PC-3 (cell line): ENCODE measurements around the gene ELAPOR1. TPM values are rescaled to one million over a fixed set of nuclear protein-coding genes. Genes with fewer than 3 reads are reported as not detected.

ENCODE experiments used
- ATAC-seq: fragments of 200-7000 bp; cut with Tn5 transposase; 2 replicates; pipeline ENCODE4 v1.9.1; 2020; ENCODE audit warnings: mild to moderate bottlenecking, moderate library complexity
- BruUV-seq: library from RNA; stranded (reverse); fragments of 400-500 nt; replicated peaks from 2 replicates; lab custom pipeline; 2021; lab: Mats Ljungman, UMichigan
- CTCF ChIA-PET: fragments of 300-600 bp; sonication (Branson Sonifier 250); formaldehyde crosslinking; loops from one replicate; lab custom pipeline; 2022; ENCODE audit warnings: antibody characterized with exemption; lab: Charles Lee
- POLR2A ChIA-PET: fragments of 300-600 bp; sonication (Branson Sonifier 250); formaldehyde crosslinking; loops from one replicate; lab custom pipeline; 2022; ENCODE audit warnings: antibody characterized with exemption; ENCODE audit not compliant: unreplicated experiment; lab: Charles Lee
- DNase-seq: peaks from one replicate; pipeline ENCODE4 v3.0.0-alpha.2; 2015
- H2AFZ ChIP-seq: fragments of 300-600 bp; sonication (generic); 2 replicates; pipeline ENCODE4 v1.6.0; 2016; ENCODE audit warnings: antibody characterized with exemption, low read length
- H3F3A ChIP-seq: fragments of 300-600 bp; sonication (generic); one replicate; pipeline ENCODE4 v1.6.0; 2017; ENCODE audit warnings: antibody characterized with exemption, low read length, control low read depth, mild to moderate bottlenecking; ENCODE audit not compliant: unreplicated experiment
- H3K27ac ChIP-seq: fragments of 300-600 bp; sonication (generic); 2 replicates; pipeline ENCODE4 v1.5.1; 2016; ENCODE audit warnings: mild to moderate bottlenecking, low read length
- H3K27me3 ChIP-seq: fragments of 300-600 bp; sonication (generic); 2 replicates; pipeline ENCODE4 v1.6.1; 2016; ENCODE audit warnings: low read length, mixed read lengths
- H3K36me3 ChIP-seq: fragments of 300-600 bp; sonication (generic); 2 replicates; pipeline ENCODE4 v1.6.1; 2016; ENCODE audit warnings: low read depth, mixed run types, low read length, mixed read lengths
- H3K4me1 ChIP-seq: fragments of 300-600 bp; sonication (generic); 2 replicates; pipeline ENCODE4 v1.5.1; 2016; ENCODE audit warnings: low read length; ENCODE audit not compliant: insufficient read depth
- H3K4me2 ChIP-seq: fragments of 300-600 bp; sonication (generic); 2 replicates; pipeline ENCODE4 v1.6.0; 2016; ENCODE audit warnings: low read length
- H3K4me3 ChIP-seq: fragments of 300-600 bp; sonication (generic); 2 replicates; pipeline ENCODE4 v1.5.1; 2016; ENCODE audit warnings: mild to moderate bottlenecking, low read length, mixed read lengths
- H3K79me2 ChIP-seq: fragments of 300-600 bp; sonication (generic); 2 replicates; pipeline ENCODE4 v1.6.1; 2017; ENCODE audit warnings: low read length, mixed read lengths
- H3K9ac ChIP-seq: fragments of 300-600 bp; sonication (generic); 2 replicates; pipeline ENCODE4 v1.6.0; 2016; ENCODE audit warnings: mild to moderate bottlenecking, low read length
- H3K9me2 ChIP-seq: fragments of 300-600 bp; sonication (generic); replicated peaks from 2 replicates; pipeline ENCODE4 v1.6.1; 2016; ENCODE audit warnings: mixed run types, low read length, mixed read lengths
- H3K9me3 ChIP-seq: fragments of 300-600 bp; sonication (generic); 2 replicates; pipeline ENCODE4 v1.6.1; 2016; ENCODE audit warnings: low read length, mixed read lengths
- H4K20me1 ChIP-seq: fragments of 300-600 bp; sonication (generic); 2 replicates; pipeline ENCODE4 v1.6.1; 2016; ENCODE audit warnings: low read length, mixed read lengths
- EZH2 ChIP-seq: fragments of 300-600 bp; sonication (generic); IDR thresholded peaks from one replicate; pipeline ENCODE4 v1.6.1; 2017; ENCODE audit warnings: antibody characterized with exemption, mild to moderate bottlenecking, low read length; ENCODE audit not compliant: unreplicated experiment
- EZH2phosphoT487 ChIP-seq: fragments of 300-600 bp; sonication (generic); IDR thresholded peaks from 2 replicates; pipeline ENCODE4 v1.6.1; 2018; ENCODE audit warnings: mild to moderate bottlenecking, antibody characterized with exemption, low read length, borderline replicate concordance
- intact Hi-C: fragments of 100-400 bp; cut with micrococcal nuclease; formaldehyde crosslinking; loops from 2 replicates; pipeline ENCODE4 v1.9.0; 2023
- total RNA-seq: library from RNA; depleted of rRNA; stranded (reverse); fragments of >200 nt; gene quantifications from 2 replicates; pipeline ENCODE4 v1.2.3, GENCODE V29; 2014
- TF ChIP-seq, protein P1 (sequence below): fragments of 300-600 bp; sonication (generic); conservative IDR thresholded peaks from 2 replicates; pipeline ENCODE4 v1.5.1; 2017; ENCODE audit warnings: antibody characterized with exemption, low read depth, mild to moderate bottlenecking, low read length

ELAPOR1 gene
- total RNA-seq, 1 experiment from 2014 or later = 0.80 TPM

DNA sequence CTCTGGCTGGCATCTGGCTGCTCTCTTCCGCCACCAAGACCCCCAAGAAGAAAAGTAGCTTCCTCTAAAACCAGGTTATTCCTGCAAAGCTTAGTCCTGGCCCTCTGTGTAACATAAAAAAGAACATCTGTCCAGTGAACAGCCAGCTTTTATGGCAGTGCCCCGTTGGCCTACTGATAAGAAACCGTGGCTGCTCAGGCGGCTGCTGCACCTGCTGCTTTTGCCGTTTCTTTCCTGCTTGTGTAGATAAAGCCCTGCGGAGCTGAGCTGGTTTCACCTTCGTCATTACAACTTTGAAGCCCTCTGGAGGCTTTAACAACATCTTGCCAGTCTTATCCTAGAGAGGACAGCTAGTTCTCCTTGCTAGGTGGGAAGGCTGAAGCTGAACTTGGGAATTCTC, 20.5 kb downstream of the ELAPOR1 start:
- H3K4me2 ChIP-seq = no peak overlapping the region
- H3K79me2 ChIP-seq = no peaks in the 10 kb centered on the region
- no peaks in the 10 kb centered on the region for H3K27me3 ChIP-seq
- intact Hi-C loops = no loop called here
- H3K4me3 ChIP-seq = no peak overlapping the region
- H3K27ac ChIP-seq = no peak overlapping the region
- no peak overlapping the region for H2AFZ ChIP-seq
- DNase-seq = no peak
- H3K9me2 ChIP-seq = no peaks in the 10 kb centered on the region
- H3K4me1 ChIP-seq = no peaks in the 10 kb centered on the region
- H4K20me1 ChIP-seq = no peaks in the 10 kb centered on the region
- POLR2A ChIA-PET = no interaction called here
- no peaks in the 10 kb centered on the region for H3K36me3 ChIP-seq
- TF ChIP-seq, protein P1, sequence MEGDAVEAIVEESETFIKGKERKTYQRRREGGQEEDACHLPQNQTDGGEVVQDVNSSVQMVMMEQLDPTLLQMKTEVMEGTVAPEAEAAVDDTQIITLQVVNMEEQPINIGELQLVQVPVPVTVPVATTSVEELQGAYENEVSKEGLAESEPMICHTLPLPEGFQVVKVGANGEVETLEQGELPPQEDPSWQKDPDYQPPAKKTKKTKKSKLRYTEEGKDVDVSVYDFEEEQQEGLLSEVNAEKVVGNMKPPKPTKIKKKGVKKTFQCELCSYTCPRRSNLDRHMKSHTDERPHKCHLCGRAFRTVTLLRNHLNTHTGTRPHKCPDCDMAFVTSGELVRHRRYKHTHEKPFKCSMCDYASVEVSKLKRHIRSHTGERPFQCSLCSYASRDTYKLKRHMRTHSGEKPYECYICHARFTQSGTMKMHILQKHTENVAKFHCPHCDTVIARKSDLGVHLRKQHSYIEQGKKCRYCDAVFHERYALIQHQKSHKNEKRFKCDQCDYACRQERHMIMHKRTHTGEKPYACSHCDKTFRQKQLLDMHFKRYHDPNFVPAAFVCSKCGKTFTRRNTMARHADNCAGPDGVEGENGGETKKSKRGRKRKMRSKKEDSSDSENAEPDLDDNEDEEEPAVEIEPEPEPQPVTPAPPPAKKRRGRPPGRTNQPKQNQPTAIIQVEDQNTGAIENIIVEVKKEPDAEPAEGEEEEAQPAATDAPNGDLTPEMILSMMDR = no peak
- TF ChIP-seq EZH2 (no peak), EZH2phosphoT487 (no peak)
- CTCF ChIA-PET = no interaction called here
- no peaks in the 10 kb centered on the region for H3F3A ChIP-seq
- no TSS peak for BruUV-seq
- no peak for ATAC-seq
- H3K9me3 ChIP-seq = no peaks in the 10 kb centered on the region
- H3K9ac ChIP-seq = no peak overlapping the region

DNA sequence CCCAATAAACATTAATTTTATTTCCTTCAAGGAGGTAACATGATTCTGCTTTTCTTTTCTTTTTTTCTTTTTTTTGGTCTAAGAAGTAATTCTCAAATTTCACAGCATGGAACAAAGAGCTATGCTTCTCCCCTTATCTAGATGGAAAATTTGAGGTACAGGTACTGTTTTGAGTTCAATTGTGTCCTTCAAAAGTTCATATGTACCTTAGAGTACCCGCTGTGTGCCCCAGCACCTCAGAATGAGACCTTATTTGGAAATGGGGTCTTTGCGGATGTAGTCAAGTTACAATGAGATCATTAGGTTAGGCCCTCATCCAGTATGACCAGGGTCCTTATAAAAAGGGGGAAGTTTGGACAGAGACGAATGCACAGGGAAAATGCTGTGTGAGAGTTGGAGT, 22.0 kb downstream of the ELAPOR1 start:
- H2AFZ ChIP-seq = no peak overlapping the region
- ChIA-PET POLR2A (no interaction called here), CTCF (no interaction called here)
- ATAC-seq (no peak), DNase-seq (no peak)
- TF ChIP-seq EZH2phosphoT487 (no peak), EZH2 (no peak)
- TF ChIP-seq, protein P1 = no peak
- H3K9me3 ChIP-seq = no peaks in the 10 kb centered on the region
- no peaks in the 10 kb centered on the region for H3F3A ChIP-seq
- H3K79me2 ChIP-seq = no peaks in the 10 kb centered on the region
- BruUV-seq = no TSS peak
- no peak overlapping the region for H3K4me2 ChIP-seq
- no peak overlapping the region for H3K4me3 ChIP-seq
- H3K9ac ChIP-seq = no peak overlapping the region
- no peaks in the 10 kb centered on the region for H3K9me2 ChIP-seq
- no peaks in the 10 kb centered on the region for H3K4me1 ChIP-seq
- intact Hi-C loops = no loop called here
- no peak overlapping the region for H3K27ac ChIP-seq
- H3K36me3 ChIP-seq = no peaks in the 10 kb centered on the region
- no peaks in the 10 kb centered on the region for H4K20me1 ChIP-seq
- no peaks in the 10 kb centered on the region for H3K27me3 ChIP-seq

DNA sequence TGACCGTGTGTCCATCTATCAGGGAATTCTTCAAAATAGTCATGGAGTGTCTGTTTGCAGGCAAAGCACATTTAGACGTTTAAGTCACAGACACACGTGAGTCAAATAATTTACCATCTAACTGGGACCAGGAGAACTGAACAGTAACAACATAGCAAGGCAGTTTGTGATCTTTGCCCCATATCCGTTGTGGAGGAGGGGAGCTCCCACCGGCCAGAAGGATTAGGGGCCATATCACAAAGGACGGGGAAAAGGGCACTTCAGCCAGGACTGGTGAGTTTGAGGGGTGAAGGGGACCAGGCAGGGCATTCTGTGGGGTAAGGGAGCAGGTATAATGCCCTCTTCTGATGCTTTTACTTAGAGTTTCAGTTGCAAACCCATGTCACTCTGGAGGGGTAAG, 22.9 kb downstream of the ELAPOR1 start:
- no TSS peak for BruUV-seq
- H3F3A ChIP-seq = no peaks in the 10 kb centered on the region
- ChIA-PET POLR2A (no interaction called here), CTCF (no interaction called here)
- no peaks in the 10 kb centered on the region for H3K79me2 ChIP-seq
- no peak overlapping the region for H3K27ac ChIP-seq
- TF ChIP-seq EZH2phosphoT487 = no peak
- TF ChIP-seq, protein P1 = no peak
- TF ChIP-seq EZH2 = no peak
- no peak overlapping the region for H3K4me3 ChIP-seq
- ATAC-seq = no peak
- H3K9me3 ChIP-seq = no peaks in the 10 kb centered on the region
- no peak overlapping the region for H2AFZ ChIP-seq
- no peaks in the 10 kb centered on the region for H4K20me1 ChIP-seq
- no peak overlapping the region for H3K4me2 ChIP-seq
- no peaks in the 10 kb centered on the region for H3K4me1 ChIP-seq
- DNase-seq = no peak
- no peaks in the 10 kb centered on the region for H3K9me2 ChIP-seq
- intact Hi-C loops = no loop called here
- no peaks in the 10 kb centered on the region for H3K36me3 ChIP-seq
- no peaks in the 10 kb centered on the region for H3K27me3 ChIP-seq
- H3K9ac ChIP-seq = no peak overlapping the region
